H1 (cell line): ENCODE results near the gene EPB41L2. TPM values are rescaled to one million over a fixed set of nuclear protein-coding genes. Genes with fewer than 3 reads are reported as not detected.

Experiments
- CTCF ChIA-PET: fragments of 300-600 bp; sonication (Branson Sonifier 250); formaldehyde crosslinking; loops from one replicate; lab custom pipeline; 2021; ENCODE audit not compliant: partially characterized antibody; lab: Charles Lee
- POLR2A ChIA-PET: fragments of 300-600 bp; sonication (Branson Sonifier 250); formaldehyde crosslinking; loops from one replicate; lab custom pipeline; 2021; ENCODE audit warnings: inconsistent platforms; ENCODE audit not compliant: partially characterized antibody; lab: Charles Lee
- DNase-seq, 2 experiments: peaks; one replicate each; pipeline versions ENCODE4 v3.0.0 to v3.0.0-alpha.2; 2010 to 2022; ENCODE audit warnings: low spot score in 2 of 2, low read depth in 1 of 2, mixed read lengths in 1 of 2
- FAIRE-seq: peaks from 2 replicates; lab custom pipeline; 2011; peaks lifted over from hg19 to GRCh38; lab: Jason Lieb, UNC
- H2AFZ ChIP-seq: 2 replicates; pipeline ENCODE4 v1.8.1; 2012; ENCODE audit warnings: low read length, inconsistent platforms
- H2AK5ac ChIP-seq: 2 replicates; pipeline ENCODE4 v1.6.1; 2013; ENCODE audit warnings: low read depth, low read length
- H2BK120ac ChIP-seq: replicated peaks from 2 replicates; pipeline ENCODE3; 2013; ENCODE audit warnings: low read depth, low read length, inconsistent platforms
- H2BK12ac ChIP-seq: 2 replicates; pipeline ENCODE4 v1.6.1; 2013; ENCODE audit warnings: low read depth, low read length
- H2BK15ac ChIP-seq: 2 replicates; pipeline ENCODE4 v1.6.1; 2013; ENCODE audit warnings: low read length
- H2BK20ac ChIP-seq: 2 replicates; pipeline ENCODE4 v1.6.1; 2013; ENCODE audit warnings: low read length
- H2BK5ac ChIP-seq: 2 replicates; pipeline ENCODE4 v1.6.1; 2013; ENCODE audit warnings: low read depth, low read length
- H3K14ac ChIP-seq: 2 replicates; pipeline ENCODE4 v1.6.1; 2013; ENCODE audit warnings: inconsistent platforms; ENCODE audit not compliant: insufficient read length
- H3K18ac ChIP-seq: 2 replicates; pipeline ENCODE4 v1.6.1; 2013; ENCODE audit warnings: low read length; ENCODE audit errors: extremely low read depth
- H3K23ac ChIP-seq: 2 replicates; pipeline ENCODE4 v1.6.1; 2013; ENCODE audit warnings: inconsistent platforms; ENCODE audit not compliant: insufficient read length
- H3K23me2 ChIP-seq: 2 replicates; pipeline ENCODE4 v1.6.1; 2013; ENCODE audit warnings: low read depth, low read length
- H3K27ac ChIP-seq: 2 replicates; pipeline ENCODE4 v1.6.1; 2011; ENCODE audit warnings: low read depth, low read length, inconsistent platforms
- H3K27me3 ChIP-seq, 4 experiments: replicated peaks in 1 of 4; 1 replicate in 1 of 4; 2 replicates in 3 of 4; pipeline versions ENCODE4 v1.6.1 to v1.8.1; 2011 to 2013; ENCODE audit warnings: low read length in 3 of 4, mild to moderate bottlenecking in 3 of 4, inconsistent platforms in 2 of 4, mixed read lengths in 2 of 4, moderate library complexity in 1 of 4; ENCODE audit not compliant: control insufficient read depth in 3 of 4, insufficient read depth in 3 of 4; ENCODE audit errors: extremely low read depth in 1 of 4
- H3K36me3 ChIP-seq, 4 experiments: 2 replicates each; pipeline versions ENCODE4 v1.6.1 to v1.8.1; 2011 to 2013; ENCODE audit warnings: mild to moderate bottlenecking in 4 of 4, low read length in 3 of 4, moderate library complexity in 2 of 4, control low read depth in 1 of 4, inconsistent platforms in 1 of 4; ENCODE audit not compliant: insufficient read depth in 4 of 4, control insufficient read depth in 2 of 4
- H3K4ac ChIP-seq: replicated peaks from 2 replicates; pipeline ENCODE3; 2013; ENCODE audit warnings: low read length, low read depth, mixed read lengths, inconsistent platforms; ENCODE audit not compliant: insufficient read length
- H3K4me1 ChIP-seq, 4 experiments: replicated peaks in 1 of 4; 1 replicate in 1 of 4; 2 replicates in 3 of 4; pipeline versions ENCODE4 v1.6.1 to v1.8.1; 2011 to 2013; ENCODE audit warnings: low read length in 3 of 4, inconsistent platforms in 2 of 4, mixed read lengths in 1 of 4; ENCODE audit not compliant: insufficient read depth in 4 of 4, control insufficient read depth in 3 of 4
- H3K4me2 ChIP-seq, 2 experiments: 2 replicates each; pipeline versions ENCODE4 v1.6.1 to v1.8.1; 2011 to 2013; ENCODE audit warnings: low read depth in 2 of 2, low read length in 2 of 2, control low read depth in 1 of 2, inconsistent platforms in 1 of 2, mild to moderate bottlenecking in 1 of 2; ENCODE audit not compliant: insufficient read depth in 1 of 2
- H3K4me3 ChIP-seq, 4 experiments: fragments of 200-600, 300-600 bp in 1 of 4; sonication (generic), shearing (Covaris generic), sonication (Bioruptor Twin) in 1 of 4; 2 replicates each; pipeline versions ENCODE4 v1.5.1 to v1.8.1; 2011 to 2016; ENCODE audit warnings: low read length in 4 of 4, low read depth in 3 of 4, control low read depth in 2 of 4, inconsistent platforms in 2 of 4, mild to moderate bottlenecking in 2 of 4, mixed read lengths in 1 of 4, moderate library complexity in 1 of 4; ENCODE audit not compliant: insufficient read depth in 2 of 4; ENCODE audit errors: extremely low read depth in 1 of 4
- H3K56ac ChIP-seq: replicated peaks from 2 replicates; pipeline ENCODE3; 2013; ENCODE audit warnings: low read depth, mild to moderate bottlenecking, mixed read lengths, low read length, inconsistent platforms; ENCODE audit not compliant: insufficient read length
- H3K79me1 ChIP-seq: 2 replicates; pipeline ENCODE4 v1.6.1; 2013; ENCODE audit warnings: low read depth, low read length, control low read depth
- H3K79me2 ChIP-seq, 2 experiments: 2 replicates each; pipeline versions ENCODE4 v1.6.1 to v1.8.1; 2012 to 2013; ENCODE audit warnings: low read length in 2 of 2, mild to moderate bottlenecking in 2 of 2, inconsistent platforms in 1 of 2; ENCODE audit not compliant: insufficient read depth in 2 of 2, control insufficient read depth in 1 of 2
- H3K9ac ChIP-seq, 4 experiments: replicated peaks in 1 of 4; 1 replicate in 1 of 4; 2 replicates in 3 of 4; pipeline versions ENCODE4 v1.6.1 to v1.8.1; 2011 to 2013; ENCODE audit warnings: low read depth in 3 of 4, low read length in 3 of 4, control low read depth in 2 of 4, mild to moderate bottlenecking in 2 of 4, moderate library complexity in 2 of 4, inconsistent platforms in 1 of 4; ENCODE audit errors: extremely low read depth in 1 of 4
- H3K9me3 ChIP-seq, 2 experiments: 2 replicates each; pipeline versions ENCODE4 v1.6.1 to v1.8.1; 2012 to 2013; ENCODE audit warnings: mild to moderate bottlenecking in 2 of 2, moderate library complexity in 2 of 2, control low read depth in 1 of 2, inconsistent platforms in 1 of 2, low read depth in 1 of 2, low read length in 1 of 2, mixed read lengths in 1 of 2; ENCODE audit not compliant: insufficient read depth in 2 of 2
- H4K20me1 ChIP-seq, 2 experiments: replicated peaks in 1 of 2; 2 replicates each; pipeline versions ENCODE3 to v1.8.1; 2011 to 2013; ENCODE audit warnings: inconsistent platforms in 2 of 2, low read length in 2 of 2, mild to moderate bottlenecking in 1 of 2; ENCODE audit not compliant: insufficient read depth in 2 of 2, control insufficient read depth in 1 of 2
- H4K5ac ChIP-seq: 2 replicates; pipeline ENCODE4 v1.6.1; 2013; ENCODE audit warnings: low read length, low read depth, mixed read lengths, inconsistent platforms; ENCODE audit not compliant: insufficient read length
- H4K8ac ChIP-seq: 2 replicates; pipeline ENCODE4 v1.8.0; 2013; ENCODE audit warnings: mild to moderate bottlenecking, moderate library complexity, low read length, inconsistent platforms; ENCODE audit not compliant: insufficient read depth; ENCODE audit errors: extremely low read depth
- H4K91ac ChIP-seq: replicated peaks from 2 replicates; pipeline ENCODE3; 2013; ENCODE audit warnings: low read length, mixed read lengths, inconsistent platforms; ENCODE audit not compliant: insufficient read length
- CREB1 ChIP-seq: IDR thresholded peaks from 2 replicates; pipeline ENCODE4 v1.6.1; 2012; ENCODE audit warnings: inconsistent platforms
- HDAC2 ChIP-seq, 2 experiments: fragments of 300-600 bp in 1 of 2; sonication (generic) in 1 of 2; IDR thresholded peaks; 2 replicates each; pipeline ENCODE4 v1.6.1; 2011 to 2012; ENCODE audit warnings: low read depth in 2 of 2, low read length in 2 of 2, mild to moderate bottlenecking in 2 of 2, moderate library complexity in 2 of 2, borderline replicate concordance in 1 of 2, inconsistent platforms in 1 of 2
- MAFK ChIP-seq: IDR thresholded peaks from 2 replicates; pipeline ENCODE4 v1.6.1; 2012; ENCODE audit warnings: low read depth, mild to moderate bottlenecking, improper control_type of control experiment, low read length
- SAP30 ChIP-seq: fragments of 300-600 bp; sonication (generic); IDR thresholded peaks from 2 replicates; pipeline ENCODE4 v1.7.1; 2012; ENCODE audit warnings: low read length, moderate library complexity, mild to moderate bottlenecking, inconsistent platforms; ENCODE audit not compliant: insufficient read depth, insufficient replicate concordance
- SUZ12 ChIP-seq: fragments of 200-600 bp; sonication (generic); IDR thresholded peaks from 2 replicates; pipeline ENCODE4 v1.6.1; 2012; ENCODE audit warnings: mild to moderate bottlenecking, inconsistent platforms, low read length, moderate library complexity, mixed read lengths
- WGBS, 2 experiments: shearing (Covaris generic) in 1 of 2; methylation state at CpG; one replicate each; pipeline versions ENCODE4 v1.1.6 to v1.1.7; 2013 to 2015; ENCODE audit warnings: low lambda C conversion rate in 2 of 2, mixed read lengths in 2 of 2, inconsistent platforms in 1 of 2, low coverage in 1 of 2, missing lambda C conversion rate in 1 of 2; ENCODE audit not compliant: insufficient replicate concordance in 2 of 2, insufficient coverage in 1 of 2, insufficient read length in 1 of 2; ENCODE audit errors: extremely low coverage in 1 of 2, missing lambda C conversion rate in 1 of 2; 5-methylcytosine and 5-hydroxymethylcytosine counted together
- polyA plus RNA-seq, 7 experiments: library from polyadenylated mRNA; depleted of rRNA in 3 of 7; stranded (reverse) in 5 of 7; unstranded in 2 of 7; fragments of >200 nt in 5 of 7; fragments of 200-250 nt in 2 of 7; gene quantifications; 1 replicate in 5 of 7; 2 replicates in 1 of 7; 4 replicates in 1 of 7; pipeline versions ENCODE4 v1.2.1 to v1.2.3, GENCODE V29; 2011 to 2013; ENCODE audit warnings: missing spikeins in 2 of 7, mixed read lengths in 2 of 7
- total RNA-seq: library from RNA; stranded (reverse); fragmentation: NEBNext Ultra II Directional; extraction: Animal tissue kit (Norgen Biotek cat#: 25700); gene quantifications from 2 replicates; pipeline ENCODE4 v1.2.1, GENCODE V29; 2021

EPB41L2 gene
- total and polyA plus RNA-seq, 2 of the 8 experiments (the other 6 are each of a cell fraction or from before 2014, with no cell fraction given), result 22.5 to 123 TPM

DNA sequence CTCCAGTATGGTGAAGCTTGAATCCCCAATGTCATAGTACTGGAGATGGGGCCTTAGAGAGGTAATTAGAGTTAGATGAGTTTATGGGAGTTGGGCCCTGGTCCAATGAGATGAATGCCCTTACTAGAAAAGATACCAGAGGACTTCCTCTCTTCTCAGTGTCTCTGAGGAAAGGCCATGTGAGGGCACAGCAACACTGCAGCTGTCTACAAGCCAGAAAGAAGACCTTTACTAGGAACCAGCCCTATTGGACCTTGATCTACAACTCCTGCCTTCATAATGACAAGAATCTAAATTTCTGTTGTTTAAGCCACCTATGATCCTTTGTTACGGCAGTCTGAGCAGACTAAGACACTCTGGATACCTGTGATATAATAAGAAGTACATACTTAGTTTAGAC lies 40.9 kb upstream of the EPB41L2 start:
- H3K56ac ChIP-seq, result no peak overlapping the region
- no peaks in the 10 kb centered on the region for H3K79me1 ChIP-seq
- no peaks in the 10 kb centered on the region for H3K23me2 ChIP-seq
- POLR2A ChIA-PET, result no interaction called here
- no peaks in the 10 kb centered on the region for H3K79me2 ChIP-seq
- no peak overlapping the region for H2BK15ac ChIP-seq
- H3K4ac ChIP-seq, result no peak overlapping the region
- H4K20me1 ChIP-seq, result no peaks in the 10 kb centered on the region
- H3K9me3 ChIP-seq, result no peaks in the 10 kb centered on the region
- no peak overlapping the region for H2AFZ ChIP-seq
- 93% methylated on average over 1 of the region's 1 CpG; no CpG with 5 or more reads in 1 of the 2 experiments for WGBS, 2 experiments
- no peak overlapping the region for H3K4me3 ChIP-seq
- no peak for FAIRE-seq
- H3K14ac ChIP-seq, result no peak overlapping the region
- H3K36me3 ChIP-seq, result no peaks in the 10 kb centered on the region
- no peak overlapping the region for H3K23ac ChIP-seq
- H2BK12ac ChIP-seq, result no peak overlapping the region
- H2BK5ac ChIP-seq, result no peak overlapping the region
- H2AK5ac ChIP-seq, result no peak overlapping the region
- H3K4me1 ChIP-seq, result no peaks in the 10 kb centered on the region
- no peak overlapping the region for H3K4me2 ChIP-seq
- no peak overlapping the region for H3K18ac ChIP-seq
- CTCF ChIA-PET, result interaction anchor here (1.0 to 1.5 kb wide), 4 partner anchors 10 to 241 kb away, joined by 3 read pairs; no protein-coding TSS in a partner anchor
- H3K27ac ChIP-seq, result no peak overlapping the region
- H4K5ac ChIP-seq, result no peak overlapping the region
- no peak overlapping the region for H2BK20ac ChIP-seq
- no peak overlapping the region for H4K91ac ChIP-seq
- DNase-seq, result no peak
- H4K8ac ChIP-seq, result no peak overlapping the region
- no peaks in the 10 kb centered on the region for H3K27me3 ChIP-seq
- TF ChIP-seq MAFK, result no peak
- no peak for TF ChIP-seq HDAC2 (IDR thresholded peaks at IDR 0.05; ENCODE audit: borderline replicate concordance in 1 of 2, low read depth in 2 of 2, low read length in 2 of 2)
- no peak for TF ChIP-seq SAP30
- TF ChIP-seq SUZ12, result no peak
- no peak for TF ChIP-seq CREB1
- no peak overlapping the region for H2BK120ac ChIP-seq
- no peak overlapping the region for H3K9ac ChIP-seq
